Measurements from ENCODE around the gene MAN1A1.

- TF ChIP-seq CTCF (IDR thresholded peaks at IDR 0.05 in 8 of 11, conservative IDR thresholded peaks at IDR 0.05 in 3 of 11) (no peak), POLR2A (IDR thresholded peaks at IDR 0.05) (no peak), POLR2AphosphoS5 (IDR thresholded peaks at IDR 0.05) (no peak)
Measured at GRCh38 chr6:119170103-119170446, 179.5 kb downstream of the MAN1A1 start.

Measured in spleen (tissue), 7 donors.